Activated gamma-delta T cell treated with Interleukin-2 at 50 U/mL for 16 hours (primary cell): ENCODE measurements around the gene MRGPRD.
"Not testable (repeated sequence)": the region's sequence is repeated elsewhere in the genome, so short reads cannot be mapped to it uniquely, and the experiment has no call there.

Experiments
- DNase-seq: peaks from one replicate; pipeline ENCODE4 v3.0.0-alpha.2; 2020

Gene MRGPRD

DNA sequence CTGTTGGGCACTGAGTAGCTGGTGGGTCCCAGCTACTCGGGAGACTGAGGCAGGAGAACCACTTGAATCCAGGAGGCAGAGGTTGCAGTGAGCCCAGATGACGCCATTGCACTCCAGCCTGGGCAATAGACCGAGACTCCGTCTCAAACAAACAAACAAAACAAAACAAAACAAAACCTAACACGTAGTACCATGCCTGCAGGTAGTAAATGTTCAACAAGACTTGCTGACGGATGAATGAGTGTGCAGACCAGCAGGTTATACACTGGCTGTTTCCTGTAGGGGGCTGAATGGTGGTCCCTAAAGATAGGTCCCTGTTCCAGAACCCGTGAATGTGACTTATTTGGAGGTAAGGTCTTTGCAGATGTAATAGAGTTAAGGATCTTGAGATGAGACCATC lies 12.8 kb upstream of the MRGPRD start:
- no peak for DNase-seq

DNA sequence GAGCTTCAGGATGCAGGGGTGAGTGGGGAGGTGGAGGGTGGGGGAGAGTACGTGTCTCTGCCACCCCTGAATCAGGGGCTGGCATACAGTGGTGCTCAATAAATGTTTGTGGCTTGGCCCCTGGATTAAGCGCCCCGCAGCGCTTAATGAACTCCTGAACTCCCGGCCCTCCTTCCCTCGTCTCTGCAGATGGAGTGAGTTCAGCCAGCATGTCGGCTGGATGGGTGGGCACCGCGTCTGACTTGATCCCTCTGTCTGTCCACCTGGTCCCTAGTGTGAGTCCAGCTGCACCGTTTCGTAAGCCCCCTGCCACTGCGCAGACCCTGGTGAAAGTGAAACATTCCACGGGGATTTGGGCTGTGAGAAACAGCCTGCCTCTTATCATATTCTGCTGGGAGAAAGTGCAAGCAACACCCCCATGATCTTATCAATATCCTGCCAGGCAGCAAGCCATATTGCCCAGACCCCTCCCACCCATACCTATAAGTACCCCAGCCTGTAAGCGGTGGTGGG lies 12.0 kb upstream of the MRGPRD start:
- no peak for DNase-seq

DNA sequence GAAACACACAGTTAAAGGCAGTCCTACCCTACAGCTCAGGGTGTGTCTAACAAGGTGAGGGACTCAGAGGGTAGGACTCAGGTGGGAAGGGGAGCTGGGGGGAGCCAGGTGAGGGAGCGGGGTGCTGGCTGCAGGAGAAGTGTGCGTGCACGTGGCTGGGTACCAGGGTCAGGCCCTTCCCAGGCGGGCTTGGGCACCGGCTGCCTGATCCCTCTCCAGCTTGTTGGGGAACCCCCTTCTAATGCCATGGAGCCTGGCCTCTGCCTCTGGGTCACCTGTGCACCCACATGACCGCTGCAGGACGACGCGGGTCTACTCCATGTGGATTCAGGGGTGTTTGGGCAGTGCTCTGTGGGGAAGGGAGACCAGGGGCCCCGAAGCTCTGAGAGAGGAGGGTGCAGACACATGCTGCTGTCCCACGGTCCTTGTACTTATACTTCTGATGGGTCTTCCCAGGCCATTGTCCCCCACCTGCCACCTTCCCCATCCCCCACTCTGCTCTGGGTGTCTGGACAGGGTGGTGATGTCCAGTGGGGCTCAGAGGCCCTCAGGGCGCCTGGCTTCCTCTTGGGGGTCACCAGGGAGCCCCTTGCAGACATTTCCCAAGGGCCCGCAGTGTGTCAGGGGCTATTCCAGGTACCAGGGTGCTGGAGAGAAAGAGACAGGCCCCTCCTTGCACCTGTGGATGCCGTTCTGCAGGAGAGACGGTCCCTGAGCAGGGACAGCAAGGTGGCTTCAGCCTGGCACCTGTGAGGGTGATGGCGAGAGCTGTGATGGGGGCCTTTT lies 10.4 kb upstream of the MRGPRD start:
- no peak for DNase-seq

- DNase-seq = no peak
Observed at GRCh38 chr11:68989936-68990606, 9.3 kb upstream of the MRGPRD start.

- DNase-seq = no peak
Observed at GRCh38 chr11:68988491-68988890, 7.7 kb upstream of the MRGPRD start.

DNA sequence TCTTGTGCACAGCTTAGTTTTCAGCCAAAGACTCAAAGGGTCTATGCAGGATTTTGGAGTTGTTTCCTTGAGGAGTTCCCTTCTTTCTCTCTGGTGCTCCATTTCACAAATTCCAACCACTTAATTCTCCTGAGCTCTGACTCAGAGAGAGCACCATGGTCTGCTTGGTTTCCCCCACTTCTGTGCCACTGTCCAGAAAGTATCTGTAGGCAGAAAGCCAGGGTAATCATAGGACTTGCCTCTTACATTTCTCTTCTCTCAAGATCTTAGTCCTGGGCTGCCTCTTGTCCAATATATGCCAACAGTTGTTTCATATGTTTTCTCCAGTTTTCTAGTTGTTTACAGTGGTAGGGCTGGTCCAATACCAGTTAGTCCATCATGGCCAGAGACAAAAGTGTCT lies 6.4 kb upstream of the MRGPRD start:
- DNase-seq = no peak

- no peak for DNase-seq
Observed at GRCh38 chr11:68983801-68984200, 3.0 kb upstream of the MRGPRD start.

DNA sequence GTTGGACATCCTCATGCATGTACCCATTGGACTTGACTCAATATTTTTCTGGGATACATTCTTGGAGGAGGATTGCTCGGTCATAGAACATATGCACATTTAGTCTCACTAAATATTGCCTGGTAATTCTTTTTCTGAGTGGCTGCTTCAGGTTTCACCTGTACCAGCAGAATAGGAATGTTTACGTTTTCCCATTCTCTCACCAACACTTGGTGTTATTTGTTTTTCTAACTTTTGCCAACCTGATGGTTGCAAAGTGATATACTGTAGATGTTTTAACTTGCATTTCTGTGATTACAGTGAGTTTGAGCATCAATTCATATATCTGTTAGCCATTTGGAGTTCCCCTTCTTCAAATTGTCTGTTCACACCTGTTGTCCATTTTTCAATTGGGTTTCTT lies 1.3 kb upstream of the MRGPRD start:
- no peak for DNase-seq

GRCh38 chr11:68979931-68980775 lies 633 bp downstream of the MRGPRD start:
- DNase-seq = no peak

DNA sequence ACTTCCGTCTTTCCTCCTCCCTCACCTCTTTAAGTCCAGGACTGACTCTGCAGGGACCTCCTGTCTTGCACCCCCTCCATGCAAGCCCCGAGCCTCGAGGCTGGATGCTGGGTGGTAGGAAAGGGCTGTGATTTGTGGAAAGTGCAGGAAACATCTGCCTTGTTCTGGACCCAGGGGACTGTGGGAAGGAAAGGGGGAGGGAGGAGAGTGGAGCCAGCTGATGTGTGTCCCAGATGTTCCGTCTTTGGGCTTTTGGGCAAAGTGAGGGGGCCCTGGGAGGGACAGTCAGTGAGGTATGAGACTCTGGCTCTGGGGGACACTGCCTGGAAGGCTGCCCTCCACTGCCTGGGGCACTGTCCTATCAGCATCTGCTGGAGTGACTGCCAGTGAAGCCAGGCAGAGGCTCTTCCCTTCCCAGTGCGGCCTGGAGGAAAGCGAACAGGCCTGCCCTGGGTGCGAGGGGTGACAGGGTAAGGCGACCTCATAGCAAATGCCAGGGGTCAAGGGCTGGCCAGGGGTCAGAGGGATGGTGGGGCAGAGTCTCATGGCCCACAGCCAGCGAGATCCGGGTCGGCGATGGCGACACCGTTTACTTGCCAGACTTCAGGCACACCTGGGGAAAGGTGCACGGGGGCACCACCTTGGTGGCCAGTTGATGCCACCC lies 1.7 kb downstream of the MRGPRD start:
- no peak for DNase-seq

DNA sequence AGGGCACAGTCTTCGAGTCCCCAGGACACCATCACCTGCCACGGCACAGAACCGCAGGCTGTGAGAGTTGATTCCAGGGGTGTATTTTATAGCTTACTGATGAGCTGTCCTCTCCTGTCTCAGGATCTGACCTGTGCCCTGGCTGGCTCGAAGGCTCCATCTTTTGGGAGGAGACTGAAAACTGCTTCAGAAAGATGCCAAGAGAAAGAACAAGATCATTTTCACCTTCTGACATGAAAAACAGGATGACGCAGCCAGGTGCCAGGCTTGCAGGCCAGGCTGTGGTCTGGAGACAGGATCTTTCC lies 2.2 kb downstream of the MRGPRD start:
- DNase-seq = no peak

GRCh38 chr11:68977781-68978625 lies 2.8 kb downstream of the MRGPRD start:
- DNase-seq = no peak

DNA sequence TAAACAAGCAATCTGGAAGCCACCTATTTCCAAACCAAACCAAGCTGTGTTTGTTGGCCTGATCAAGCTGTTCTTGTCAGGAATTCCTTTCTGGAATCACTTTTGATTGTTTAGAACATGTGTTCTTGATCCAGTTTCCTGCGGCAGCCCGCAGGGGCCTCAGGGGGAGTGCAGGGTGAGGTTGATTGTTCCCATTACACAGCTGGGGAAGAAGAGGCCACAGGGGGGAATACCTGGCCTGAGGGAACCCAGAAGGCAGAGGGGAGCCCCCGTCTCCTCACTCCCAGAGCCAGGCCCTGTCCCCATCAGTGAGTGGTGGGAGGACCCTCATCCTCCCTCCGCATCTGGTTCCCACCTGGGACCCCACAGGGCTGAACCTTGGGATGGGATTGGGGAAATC lies 4.2 kb downstream of the MRGPRD start:
- no peak for DNase-seq

GRCh38 chr11:68976095-68976494 lies 4.7 kb downstream of the MRGPRD start:
- no peak for DNase-seq

GRCh38 chr11:68974421-68975194 lies 6.2 kb downstream of the MRGPRD start:
- DNase-seq = no peak

- DNase-seq = not testable (repeated sequence)
Observed at GRCh38 chr11:68973706-68974105, 7.1 kb downstream of the MRGPRD start.

- DNase-seq = no peak
Observed at GRCh38 chr11:68973219-68973618, 7.6 kb downstream of the MRGPRD start.

DNA sequence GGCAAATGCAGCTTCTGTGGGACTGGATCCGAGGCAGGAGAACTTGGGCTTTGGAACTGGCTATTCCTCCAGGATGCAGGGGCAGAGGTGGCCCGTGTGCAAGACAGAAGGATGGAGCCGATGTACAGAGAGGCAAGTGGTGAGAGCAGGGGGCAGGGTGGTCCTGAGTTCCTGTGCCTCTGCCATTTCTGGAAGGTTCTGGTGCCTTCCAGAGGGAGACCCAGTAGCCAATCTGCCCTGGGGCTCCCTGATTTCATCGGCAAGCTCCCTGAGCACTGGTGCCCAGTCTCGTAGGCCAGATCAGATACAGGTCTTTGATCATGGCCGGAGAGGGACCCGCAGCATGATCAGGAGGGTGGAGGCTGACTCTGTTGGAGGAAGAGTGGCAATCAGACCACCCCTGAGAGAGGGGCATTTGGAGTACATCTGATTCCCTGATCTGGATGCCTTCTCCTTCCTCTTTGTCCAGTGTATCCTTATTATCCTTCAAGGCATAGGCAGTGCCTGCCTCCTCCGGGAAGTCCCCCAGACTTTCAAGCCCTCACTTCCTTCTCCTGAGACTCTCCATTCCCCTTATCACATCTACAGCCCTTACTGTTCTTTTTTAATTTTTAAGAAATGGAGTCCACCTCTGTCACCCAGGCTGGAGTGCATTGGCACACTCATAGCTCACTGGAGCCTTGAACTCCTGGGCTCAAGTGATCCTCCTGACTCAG lies 9.7 kb downstream of the MRGPRD start:
- DNase-seq = no peak

- no peak for DNase-seq
Observed at GRCh38 chr11:68969386-68969785, 11.4 kb downstream of the MRGPRD start.
